Endothelial cell of umbilical vein (primary cell): Measurements from ENCODE around the gene MLIP. TPM values are rescaled to one million over a fixed set of nuclear protein-coding genes. Genes with fewer than 3 reads are reported as not detected.

Experiments
- BruUV-seq: library from RNA; stranded (reverse); fragments of 400-500 nt; replicated peaks from 2 replicates; lab custom pipeline; 2021; lab: Mats Ljungman, UMichigan
- CTCF ChIA-PET: fragments of 300-600, 350-600 bp; sonication (Branson Sonifier 250); formaldehyde crosslinking; loops from one replicate; lab custom pipeline; 2021; ENCODE audit warnings: antibody characterized with exemption, inconsistent platforms; lab: Charles Lee
- POLR2A ChIA-PET: fragments of 300-600, 350-600 bp; sonication (Branson Sonifier 250); formaldehyde crosslinking; loops from one replicate; lab custom pipeline; 2021; ENCODE audit warnings: antibody characterized with exemption, inconsistent platforms; lab: Charles Lee
- DNase-seq: peaks from one replicate; pipeline ENCODE4 v3.0.0-alpha.2; 2011; ENCODE audit warnings: low read depth, low spot score
- FAIRE-seq: peaks from 2 replicates; lab custom pipeline; 2011; peaks lifted over from hg19 to GRCh38; lab: Jason Lieb, UNC
- H2AFZ ChIP-seq: 2 replicates; pipeline ENCODE4 v1.6.0; 2012; ENCODE audit warnings: low read depth, low read length, control low read depth, inconsistent platforms
- H3K27ac ChIP-seq: 2 replicates; pipeline ENCODE4 v1.5.1; 2011; ENCODE audit warnings: low read depth, mild to moderate bottlenecking, control low read depth, low read length, moderate library complexity; ENCODE audit not compliant: insufficient read depth
- H3K27me3 ChIP-seq, 2 experiments: 2 replicates each; pipeline versions ENCODE4 v1.6.0 to v1.6.1; 2011; ENCODE audit warnings: low read length in 2 of 2, mixed read lengths in 1 of 2; ENCODE audit not compliant: control insufficient read depth in 2 of 2, insufficient read depth in 2 of 2
- H3K36me3 ChIP-seq, 2 experiments: 2 replicates in 1 of 2; 3 replicates in 1 of 2; pipeline ENCODE4 v1.5.1; 2011; ENCODE audit warnings: low read length in 2 of 2, mild to moderate bottlenecking in 1 of 2, moderate library complexity in 1 of 2; ENCODE audit not compliant: control insufficient read depth in 2 of 2, insufficient read depth in 2 of 2; ENCODE audit errors: extremely low read depth in 1 of 2
- H3K4me1 ChIP-seq: 3 replicates; pipeline ENCODE4 v1.5.1; 2011; ENCODE audit warnings: mild to moderate bottlenecking, low read length; ENCODE audit not compliant: control insufficient read depth, insufficient read depth; ENCODE audit errors: extremely low read depth
- H3K4me2 ChIP-seq: 2 replicates; pipeline ENCODE4 v1.6.1; 2011; ENCODE audit warnings: low read length, control low read depth, mixed read lengths; ENCODE audit not compliant: insufficient read depth
- H3K4me3 ChIP-seq, 3 experiments: fragments of 200-600 bp in 1 of 3; sonication (generic), shearing (Covaris generic) in 1 of 3; replicated peaks in 1 of 3; 2 replicates each; pipeline ENCODE4 v1.5.1; 2011 to 2016; ENCODE audit warnings: control low read depth in 3 of 3, low read length in 3 of 3, mild to moderate bottlenecking in 2 of 3, inconsistent platforms in 1 of 3, low read depth in 1 of 3, moderate library complexity in 1 of 3; ENCODE audit not compliant: insufficient read depth in 1 of 3
- H3K79me2 ChIP-seq: 2 replicates; pipeline ENCODE4 v1.6.0; 2012; ENCODE audit warnings: low read length, inconsistent platforms; ENCODE audit not compliant: control insufficient read depth, insufficient read depth
- H3K9ac ChIP-seq: replicated peaks from 2 replicates; pipeline ENCODE3; 2011; ENCODE audit warnings: low read length, control low read depth; ENCODE audit not compliant: insufficient read depth; ENCODE audit errors: extremely low read depth
- H3K9me1 ChIP-seq: replicated peaks from 3 replicates; pipeline ENCODE4 v1.6.0; 2011; ENCODE audit warnings: mild to moderate bottlenecking, low read length; ENCODE audit not compliant: control insufficient read depth, insufficient read depth; ENCODE audit errors: extremely low read depth
- H3K9me3 ChIP-seq: replicated peaks from 2 replicates; pipeline ENCODE4 v1.5.1; 2012; ENCODE audit warnings: low read length, inconsistent platforms; ENCODE audit not compliant: control insufficient read depth, insufficient read depth
- H4K20me1 ChIP-seq: replicated peaks from 2 replicates; pipeline ENCODE3; 2011; ENCODE audit warnings: mild to moderate bottlenecking, low read length; ENCODE audit not compliant: control insufficient read depth, insufficient read depth; ENCODE audit errors: extremely low read depth
- CTCF ChIP-seq, 2 donors: IDR thresholded peaks; 1 replicate in 1 of 2; 2 replicates in 1 of 2; pipeline ENCODE4 v1.5.1; 2011; ENCODE audit warnings: low read length in 2 of 2, mild to moderate bottlenecking in 2 of 2, moderate library complexity in 2 of 2, control low read depth in 1 of 2, inconsistent platforms in 1 of 2, low read depth in 1 of 2; ENCODE audit not compliant: insufficient read depth in 1 of 2; ENCODE audit errors: extremely low read depth in 1 of 2
- JUN ChIP-seq: IDR thresholded peaks from 2 replicates; pipeline ENCODE4 v1.6.1; 2011; ENCODE audit warnings: borderline replicate concordance, low read depth; ENCODE audit not compliant: insufficient read length, insufficient read depth
- MAX ChIP-seq: IDR thresholded peaks from 2 replicates; pipeline ENCODE4 v1.6.1; 2011; ENCODE audit not compliant: insufficient read depth, insufficient read length
- MYC ChIP-seq: IDR thresholded peaks from one replicate; pipeline ENCODE4 v1.6.1; 2011; ENCODE audit warnings: mild to moderate bottlenecking, low read depth, low read length
- POLR2AphosphoS5 ChIP-seq: IDR thresholded peaks from 2 replicates; pipeline ENCODE4 v1.6.1; 2012; ENCODE audit warnings: low read depth, mild to moderate bottlenecking, control low read depth, low read length, moderate library complexity; ENCODE audit not compliant: insufficient read depth
- dilution Hi-C: fragments of 300-500 bp; cut with MboI; formaldehyde crosslinking; loops from one replicate; pipeline ENCODE4 v1.15.0; 2019; ENCODE audit warnings: low sequenced_read_pairs; ENCODE audit not compliant: extremely low pct_ligation_motif_present
- intact Hi-C: fragments of 100-400 bp; cut with micrococcal nuclease; formaldehyde crosslinking; loops from one replicate; pipeline ENCODE4 v1.10.0; 2022
- polyA plus RNA-seq, 4 experiments: library from polyadenylated mRNA; depleted of rRNA in 3 of 4; stranded (reverse) in 3 of 4; unstranded in 1 of 4; fragments of >200 nt; gene quantifications; 2 replicates each; pipeline versions ENCODE4 v1.2.1 to v1.2.3, GENCODE V29; 2011 to 2012; ENCODE audit warnings: missing spikeins in 1 of 4
- total RNA-seq: library from RNA; stranded (reverse); gene quantifications from 2 replicates; pipeline ENCODE4 v1.2.3, GENCODE V29; 2021

Gene MLIP
- total and polyA plus RNA-seq, 2 donors (not counting 3 experiments of a cell fraction or from before 2014, with no cell fraction given): 4.1 to 11.6 TPM

- DNase-seq (no peak), FAIRE-seq (no peak)
- H3K4me3 ChIP-seq: no peak overlapping the region
- intact Hi-C loops: no loop called here
- no TSS peak for BruUV-seq
- TF ChIP-seq MAX: no peak
- TF ChIP-seq JUN: no peak
- no peak for TF ChIP-seq MYC
- TF ChIP-seq POLR2AphosphoS5: no peak
- no peak for TF ChIP-seq CTCF (IDR thresholded peaks at IDR 0.05; ENCODE audit: extremely low read depth in 1 of 2, insufficient read depth in 1 of 2, low read depth in 1 of 2, low read length in 2 of 2)
- H3K27ac ChIP-seq: no peak overlapping the region
- H3K36me3 ChIP-seq: no peaks in the 10 kb centered on the region
- dilution Hi-C loops: no loop called here
- H4K20me1 ChIP-seq: no peaks in the 10 kb centered on the region
- no peaks in the 10 kb centered on the region for H3K9me1 ChIP-seq
- H3K9me3 ChIP-seq: no peaks in the 10 kb centered on the region
- H2AFZ ChIP-seq: no peak overlapping the region
- no peaks in the 10 kb centered on the region for H3K27me3 ChIP-seq
- no peak overlapping the region for H3K9ac ChIP-seq
- ChIA-PET CTCF (interaction anchor here (1.1 kb wide), 1 partner anchor 9 kb away, joined by 3 read pairs; no protein-coding TSS in a partner anchor), POLR2A (no interaction called here)
- H3K4me2 ChIP-seq: no peak overlapping the region
- H3K79me2 ChIP-seq: no peaks in the 10 kb centered on the region
- no peaks in the 10 kb centered on the region for H3K4me1 ChIP-seq
Measured at GRCh38 chr6:54087721-54088120, 23.5 kb upstream of the MLIP start.
